IMR-90 (cell line): ENCODE measurements around the gene GCC1. TPM values are rescaled to one million over a fixed set of nuclear protein-coding genes. Genes with fewer than 3 reads are reported as not detected.

Experiments used
- ATAC-seq: fragments of 200-7000 bp; cut with Tn5 transposase; 2 replicates; pipeline ENCODE4 v1.9.1; 2020; ENCODE audit warnings: low read depth, mild to moderate bottlenecking, moderate library complexity
- BruUV-seq: library from RNA; stranded (reverse); fragments of 400-500 nt; replicated peaks from 2 replicates; lab custom pipeline; 2021; lab: Mats Ljungman, UMichigan
- CTCF ChIA-PET: fragments of 300-600 bp; formaldehyde crosslinking; extraction: SDS; loops from one replicate; lab custom pipeline; 2021; ENCODE audit warnings: antibody characterized with exemption; lab: Yijun Ruan, JAX
- POLR2A ChIA-PET: fragments of 300-600 bp; sonication (Branson Sonifier 250); formaldehyde crosslinking; loops from one replicate; lab custom pipeline; 2022; ENCODE audit warnings: antibody characterized with exemption; ENCODE audit not compliant: unreplicated experiment; lab: Charles Lee
- DNase-seq: peaks from one replicate; pipeline ENCODE4 v3.0.0; 2013
- H2AFZ ChIP-seq: replicated peaks from 2 replicates; pipeline ENCODE3; 2013; ENCODE audit warnings: low read length, mild to moderate bottlenecking; ENCODE audit not compliant: poor library complexity
- H2AK5ac ChIP-seq: 2 replicates; pipeline ENCODE4 v1.6.1; 2013; ENCODE audit warnings: low read depth, low read length, inconsistent platforms
- H2AK9ac ChIP-seq: replicated peaks from 2 replicates; pipeline ENCODE3; 2013; ENCODE audit warnings: mild to moderate bottlenecking, low read depth, low read length, moderate library complexity; ENCODE audit not compliant: poor library complexity
- H2BK120ac ChIP-seq: 2 replicates; pipeline ENCODE4 v1.6.1; 2013; ENCODE audit warnings: low read depth, low read length, inconsistent platforms
- H2BK15ac ChIP-seq: 3 replicates; pipeline ENCODE4 v1.6.1; 2013; ENCODE audit warnings: low read depth, low read length, inconsistent platforms
- H2BK20ac ChIP-seq: 2 replicates; pipeline ENCODE4 v1.6.1; 2013; ENCODE audit warnings: low read depth, mild to moderate bottlenecking, inconsistent platforms, low read length, moderate library complexity
- H2BK5ac ChIP-seq: 2 replicates; pipeline ENCODE4 v1.6.1; 2013; ENCODE audit warnings: mild to moderate bottlenecking, low read depth, low read length, inconsistent platforms; ENCODE audit not compliant: poor library complexity, severe bottlenecking
- H3K14ac ChIP-seq: replicated peaks from 2 replicates; pipeline ENCODE4 v1.6.1; 2013; ENCODE audit warnings: low read depth, low read length, inconsistent platforms
- H3K18ac ChIP-seq: 2 replicates; pipeline ENCODE4 v1.6.1; 2013; ENCODE audit warnings: low read depth, low read length, control low read depth
- H3K23ac ChIP-seq: 2 replicates; pipeline ENCODE4 v1.6.1; 2013; ENCODE audit warnings: low read depth, low read length, inconsistent platforms
- H3K27ac ChIP-seq: 2 replicates; pipeline ENCODE4 v1.5.1; 2013; ENCODE audit warnings: mild to moderate bottlenecking, control low read depth, low read length; ENCODE audit not compliant: insufficient read depth
- H3K27me3 ChIP-seq: 2 replicates; pipeline ENCODE4 v1.6.1; 2013; ENCODE audit warnings: low read length; ENCODE audit not compliant: control insufficient read depth, insufficient read depth
- H3K36me3 ChIP-seq: 2 replicates; pipeline ENCODE4 v1.6.1; 2013; ENCODE audit warnings: low read length, mixed read lengths; ENCODE audit not compliant: control insufficient read depth, insufficient read depth
- H3K4ac ChIP-seq: 2 replicates; pipeline ENCODE4 v1.6.1; 2013; ENCODE audit warnings: low read depth, low read length, inconsistent platforms
- H3K4me1 ChIP-seq: 2 replicates; pipeline ENCODE4 v1.6.1; 2013; ENCODE audit warnings: low read length, mixed read lengths; ENCODE audit not compliant: control insufficient read depth, insufficient read depth
- H3K4me2 ChIP-seq: 2 replicates; pipeline ENCODE4 v1.6.1; 2013; ENCODE audit warnings: low read depth, mild to moderate bottlenecking, control low read depth, low read length, moderate library complexity
- H3K4me3 ChIP-seq: 2 replicates; pipeline ENCODE4 v1.5.1; 2013; ENCODE audit warnings: low read depth, mild to moderate bottlenecking, control low read depth, low read length, moderate library complexity; ENCODE audit not compliant: insufficient read depth
- H3K56ac ChIP-seq: 2 replicates; pipeline ENCODE4 v1.6.1; 2013; ENCODE audit warnings: low read length, inconsistent platforms; ENCODE audit not compliant: insufficient read depth; ENCODE audit errors: extremely low read depth
- H3K79me1 ChIP-seq, 2 experiments: 2 replicates each; pipeline ENCODE4 v1.6.1; 2013; ENCODE audit warnings: low read length in 2 of 2, inconsistent platforms in 1 of 2, low read depth in 1 of 2
- H3K9ac ChIP-seq: 2 replicates; pipeline ENCODE4 v1.6.1; 2013; ENCODE audit warnings: low read depth, low read length, control low read depth
- H3K9me1 ChIP-seq: 2 replicates; pipeline ENCODE4 v1.6.1; 2013; ENCODE audit warnings: low read length, inconsistent platforms; ENCODE audit not compliant: insufficient read depth
- H3K9me3 ChIP-seq: 2 replicates; pipeline ENCODE4 v1.6.1; 2013; ENCODE audit warnings: low read length; ENCODE audit not compliant: control insufficient read depth, insufficient read depth
- H4K20me1 ChIP-seq: 2 replicates; pipeline ENCODE4 v1.6.1; 2013; ENCODE audit warnings: low read length, inconsistent platforms; ENCODE audit not compliant: insufficient read depth
- H4K5ac ChIP-seq: 2 replicates; pipeline ENCODE4 v1.6.1; 2013; ENCODE audit warnings: mild to moderate bottlenecking, low read depth, low read length, control low read depth
- H4K8ac ChIP-seq, 2 experiments: 2 replicates each; pipeline ENCODE4 v1.6.1; 2013; ENCODE audit warnings: low read depth in 2 of 2, low read length in 2 of 2, control low read depth in 1 of 2, inconsistent platforms in 1 of 2
- H4K91ac ChIP-seq: 2 replicates; pipeline ENCODE4 v1.6.1; 2013; ENCODE audit warnings: low read depth, low read length, inconsistent platforms; ENCODE audit not compliant: insufficient read depth
- BHLHE40 ChIP-seq: fragments of 150-350 bp; IDR thresholded peaks from 2 replicates; pipeline ENCODE4 v1.6.1; 2016; ENCODE audit warnings: mild to moderate bottlenecking, low read depth, low read length
- MAZ ChIP-seq: IDR thresholded peaks from 2 replicates; pipeline ENCODE4 v1.6.1; 2012; ENCODE audit warnings: low read depth, mild to moderate bottlenecking, low read length, improper control_type of control experiment, moderate library complexity, borderline replicate concordance
- POLR2A ChIP-seq: IDR thresholded peaks from 2 replicates; pipeline ENCODE4 v1.6.1; 2012; ENCODE audit warnings: mild to moderate bottlenecking, low read depth, low read length
- WGBS, 2 experiments: methylation state at CpG; one replicate each; pipeline versions ENCODE4 v1.1.5 to v1.1.7; 2013; ENCODE audit warnings: missing lambda C conversion rate in 2 of 2; ENCODE audit not compliant: insufficient read length in 1 of 2; ENCODE audit errors: extremely low coverage in 2 of 2; 5-methylcytosine and 5-hydroxymethylcytosine counted together
- dilution Hi-C: fragments of 300-500 bp; cut with HindIII; formaldehyde crosslinking; loops from one replicate; pipeline ENCODE4 v1.14.3; 2018; ENCODE audit warnings: low sequenced_read_pairs; ENCODE audit not compliant: unreplicated experiment
- in situ Hi-C: fragments of 300-500 bp; cut with MboI; formaldehyde crosslinking; loops from 3 replicates; pipeline ENCODE4 v1.14.3; 2019; ENCODE audit warnings: low sequenced_read_pairs, inconsistent platforms, mixed read lengths
- intact Hi-C: fragments of 100-400 bp; cut with micrococcal nuclease; formaldehyde crosslinking; loops from 2 replicates; pipeline ENCODE4 v1.10.0; 2022
- polyA plus RNA-seq, 3 experiments: library from polyadenylated mRNA; depleted of rRNA; stranded (reverse); fragments of >200 nt; gene quantifications; 2 replicates each; pipeline ENCODE4 v1.2.3, GENCODE V29; 2012; ENCODE audit warnings: low replicate concordance in 1 of 3
- total RNA-seq: library from RNA; depleted of rRNA; stranded (reverse); fragments of >200 nt; gene quantifications from 2 replicates; pipeline ENCODE4 v1.2.3, GENCODE V29; 2012
- TF ChIP-seq, protein P1 (sequence below): fragments of 150-350 bp; IDR thresholded peaks from 2 replicates; pipeline ENCODE4 v1.6.1; 2017; ENCODE audit warnings: mild to moderate bottlenecking, antibody characterized with exemption, low read length, low read depth

GCC1 gene
- total and polyA plus RNA-seq, 2 of the 4 experiments (the other 2 are of a cell fraction), result 6.1 to 22.9 TPM

DNA sequence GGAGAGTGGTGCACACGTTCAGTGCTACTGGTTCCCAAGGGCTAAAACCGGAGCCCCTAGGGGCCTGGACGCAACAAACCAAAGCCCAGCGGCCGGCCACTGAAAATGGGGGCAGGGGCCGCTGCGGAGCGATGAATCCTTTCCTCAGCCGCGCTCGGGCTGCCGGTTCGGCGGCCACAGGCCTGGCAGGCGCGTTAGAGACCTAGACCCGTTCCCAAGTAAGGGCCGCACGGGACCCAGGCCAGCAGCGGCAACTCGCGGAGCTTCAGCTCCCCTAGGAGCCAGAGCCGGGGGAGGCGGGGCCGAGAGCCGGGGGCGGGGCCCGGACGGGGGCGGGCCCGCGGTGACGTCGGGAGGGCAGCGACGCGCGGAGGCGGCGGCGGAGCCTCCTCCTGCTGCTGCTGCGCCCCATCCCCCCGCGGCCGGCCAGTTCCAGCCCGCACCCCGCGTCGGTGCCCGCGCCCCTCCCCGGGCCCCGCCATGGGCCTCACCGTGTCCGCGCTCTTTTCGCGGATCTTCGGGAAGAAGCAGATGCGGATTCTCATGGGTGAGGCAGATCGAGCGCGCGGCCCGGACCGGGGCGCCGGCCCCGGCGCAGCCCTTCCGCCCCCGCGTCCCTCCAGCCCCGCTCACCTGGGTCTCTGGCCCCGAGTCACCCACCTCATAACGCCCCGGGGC, 2.8 kb upstream of the GCC1 start, which contains the start of gene ARF5:
ARF5 (plus strand) TSS at position 393 of the 678 bp plus-strand sequence; CDS start at position 481, 88 bp downstream.
- Histone ChIP-seq H4K91ac (peak within 1 kb of the TSS; percentile 57), H2AFZ (peak within 1 kb of the TSS; percentile 99), H2BK5ac (peak within 1 kb of the TSS; percentile 67), H4K5ac (peak within 1 kb of the TSS; percentile 96), H3K4me2 (peak within 1 kb of the TSS; percentile 96), H3K9me3 (no peaks in the 10 kb centered on the region), H4K20me1 (peaks cover 20% of the 10 kb centered on the region), H3K36me3 (peaks cover 14% of the 10 kb centered on the region), H3K18ac (peak within 1 kb of the TSS; percentile 78), H3K4me3 (peak within 1 kb of the TSS; percentile 80), H3K4ac (peak within 1 kb of the TSS; percentile 89), H3K9ac (peak within 1 kb of the TSS; percentile 92), H3K56ac (peak within 1 kb of the TSS; percentile 24; the same call in 1 of the 2 replicates), H4K8ac (peak within 1 kb of the TSS; percentile 59 to 97), H3K4me1 (peaks cover 19% of the 10 kb centered on the region), H2BK20ac (no peak within 1 kb of the TSS), H2AK5ac (peak within 1 kb of the TSS; percentile 60), H3K23ac (peak within 1 kb of the TSS; percentile 79), H2BK120ac (peak within 1 kb of the TSS; percentile 20; the same call in 1 of the 2 replicates), H3K27me3 (no peaks in the 10 kb centered on the region), H3K79me1 (peaks cover 25 to 53% of the 10 kb centered on the region in 2 experiments), H3K9me1 (peaks cover 17% of the 10 kb centered on the region), H2AK9ac (peak within 1 kb of the TSS; percentile 92), H3K14ac (peak within 1 kb of the TSS; percentile 96), H3K27ac (peak within 1 kb of the TSS; percentile 83), H2BK15ac (no peak within 1 kb of the TSS; the same call in 2 of the 3 replicates)
- intact Hi-C loops (loop anchor here (2.0 to 10.0 kb wide), 5 partner anchors 45 to 621 kb away; partner anchors contain the start of genes LRRC4 and ZNF800), in situ Hi-C loops (no loop called here), dilution Hi-C loops (no loop called here)
- DNase-seq (peak; percentile 72), ATAC-seq (peak; percentile 79)
- CTCF ChIA-PET, result interaction anchor here (1.1 to 2.0 kb wide), 3 partner anchors 10 to 622 kb away, joined by 3 to 7 read pairs (median 5); no protein-coding TSS in a partner anchor
- WGBS, 2 experiments, result 3% methylated on average over 30 of the region's 77 CpGs; no CpG with 5 or more reads in 1 of the 2 experiments
- no TSS peak for BruUV-seq
- TF ChIP-seq, protein P1, sequence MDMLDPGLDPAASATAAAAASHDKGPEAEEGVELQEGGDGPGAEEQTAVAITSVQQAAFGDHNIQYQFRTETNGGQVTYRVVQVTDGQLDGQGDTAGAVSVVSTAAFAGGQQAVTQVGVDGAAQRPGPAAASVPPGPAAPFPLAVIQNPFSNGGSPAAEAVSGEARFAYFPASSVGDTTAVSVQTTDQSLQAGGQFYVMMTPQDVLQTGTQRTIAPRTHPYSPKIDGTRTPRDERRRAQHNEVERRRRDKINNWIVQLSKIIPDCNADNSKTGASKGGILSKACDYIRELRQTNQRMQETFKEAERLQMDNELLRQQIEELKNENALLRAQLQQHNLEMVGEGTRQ, result no peak
- TF ChIP-seq POLR2A (peak; percentile 62), BHLHE40 (peak; percentile 67), MAZ (peak; percentile 64; the same call in 1 of the 2 replicates)
- POLR2A ChIA-PET, result interaction anchor here (0.6 kb wide), 2 partner anchors 68 to 124 kb away, joined by 4 to 9 read pairs; no protein-coding TSS in a partner anchor
